GM19035 (cell line): ENCODE measurements around the gene RGL3.
"Not testable (repeated sequence)": the region's sequence is repeated elsewhere in the genome, so short reads cannot be mapped to it uniquely, and the experiment has no call there.

Source experiments
- ATAC-seq: cut with Tn5 transposase; IDR thresholded peaks from one replicate; pipeline ENCODE4 v1.9.1; 2021; ENCODE audit not compliant: unreplicated experiment

Gene RGL3

DNA sequence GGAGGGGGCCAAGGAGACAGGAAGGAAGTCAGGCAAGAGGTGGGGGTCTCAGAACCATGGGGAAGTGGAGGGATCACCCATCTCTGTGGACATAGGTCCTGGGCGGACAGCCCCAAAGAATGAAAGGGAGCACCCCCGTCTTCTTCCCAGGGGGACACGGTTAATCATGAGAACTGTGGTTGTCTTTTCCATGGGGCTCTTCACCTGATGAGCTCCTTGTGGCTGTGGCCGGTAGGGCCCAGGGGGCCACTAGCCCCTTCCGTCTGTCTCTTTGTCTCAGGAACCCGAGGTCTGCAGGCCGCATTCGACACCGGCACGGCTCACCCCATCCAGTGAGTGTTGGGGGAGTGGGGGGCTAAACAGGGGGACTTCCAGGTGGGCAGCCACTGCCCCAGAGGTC lies 55.2 kb downstream of the RGL3 start:
- ATAC-seq = no peak

DNA sequence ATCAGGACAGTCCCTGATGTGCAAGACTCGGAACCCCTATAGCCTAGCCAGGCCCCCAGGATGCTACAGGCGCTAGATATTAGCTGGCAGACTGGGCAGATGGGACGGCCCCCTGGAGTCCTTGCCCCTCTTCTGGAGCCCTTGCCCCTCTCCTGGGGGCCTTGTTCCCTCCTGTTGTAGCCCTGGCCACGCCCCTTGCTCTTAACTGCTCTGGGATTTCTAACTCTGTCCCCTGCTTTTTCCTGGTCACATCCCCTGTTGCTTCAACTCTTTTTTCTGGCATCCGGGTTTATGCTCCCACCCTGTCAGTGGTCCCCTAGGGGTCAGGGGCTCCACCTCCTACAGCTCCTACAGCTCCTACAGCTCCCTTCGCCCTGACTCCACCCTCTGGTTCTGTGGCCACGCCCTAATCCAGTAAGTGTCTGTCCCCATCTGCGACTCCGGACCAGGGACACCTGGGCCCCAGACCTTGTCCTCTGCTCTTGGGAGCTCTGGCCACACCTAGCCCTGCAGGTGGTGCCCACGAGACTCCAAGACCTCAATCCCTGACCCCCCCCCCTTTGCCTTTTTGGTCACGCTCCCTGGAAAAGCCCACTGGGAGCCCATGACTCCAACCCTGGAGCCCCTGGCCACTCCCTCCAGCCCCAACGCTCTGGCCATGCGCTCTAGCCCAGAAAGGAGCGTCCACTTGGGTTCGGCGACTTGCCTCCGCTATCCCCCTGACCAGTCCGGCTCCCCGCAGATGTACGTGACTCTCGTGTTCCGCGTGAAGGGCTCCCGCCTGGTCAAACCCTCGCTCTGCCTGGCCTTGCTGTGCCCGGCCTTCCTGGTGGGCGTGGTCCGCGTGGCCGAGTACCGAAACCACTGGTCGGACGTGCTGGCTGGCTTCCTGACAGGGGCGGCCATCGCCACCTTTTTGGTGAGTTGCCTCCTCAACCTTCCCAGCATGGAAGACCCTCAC lies 57.1 kb downstream of the RGL3 start:
- ATAC-seq = no peak

- ATAC-seq = no peak
These were observed 57.9 kb downstream of the RGL3 start for GRCh38 chr19:11361037-11361770.

DNA sequence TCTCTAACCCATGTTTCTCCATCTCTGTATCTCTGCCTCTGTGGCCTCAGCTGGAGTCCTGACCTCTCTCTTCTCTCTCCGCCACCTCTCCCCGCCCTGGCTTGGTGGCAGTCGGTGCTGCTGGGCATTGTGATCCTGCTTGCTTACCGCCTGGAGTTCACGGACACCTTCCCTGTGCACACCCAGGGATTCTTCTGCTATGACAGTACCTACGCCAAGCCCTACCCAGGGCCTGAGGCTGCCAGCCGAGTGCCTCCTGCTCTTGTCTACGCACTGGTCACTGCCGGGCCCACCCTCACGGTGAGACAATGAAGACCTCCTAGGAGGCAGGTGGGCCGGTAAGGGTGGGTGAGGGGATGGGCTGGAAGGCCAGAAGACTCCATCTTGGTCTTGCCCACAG lies 59.7 kb downstream of the RGL3 start:
- ATAC-seq = no peak

- no peak for ATAC-seq
These were observed 62.2 kb downstream of the RGL3 start for GRCh38 chr19:11356676-11357550.

DNA sequence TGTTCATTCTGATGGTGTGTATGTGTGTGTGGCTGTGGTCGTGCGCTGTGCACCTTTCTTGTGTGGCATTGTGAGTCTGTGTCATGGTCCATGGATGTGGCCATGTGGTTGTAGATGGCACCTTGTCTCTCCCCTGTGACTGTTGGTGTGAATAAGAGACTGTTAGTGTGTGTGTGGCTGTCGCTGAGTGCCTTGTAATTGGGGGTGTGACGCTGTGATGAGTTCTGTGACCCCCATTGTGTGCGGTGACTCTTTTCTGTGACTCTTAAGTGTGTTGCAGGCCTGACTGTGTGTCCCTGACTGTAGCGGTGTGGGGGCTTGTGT lies 63.1 kb downstream of the RGL3 start:
- no peak for ATAC-seq

DNA sequence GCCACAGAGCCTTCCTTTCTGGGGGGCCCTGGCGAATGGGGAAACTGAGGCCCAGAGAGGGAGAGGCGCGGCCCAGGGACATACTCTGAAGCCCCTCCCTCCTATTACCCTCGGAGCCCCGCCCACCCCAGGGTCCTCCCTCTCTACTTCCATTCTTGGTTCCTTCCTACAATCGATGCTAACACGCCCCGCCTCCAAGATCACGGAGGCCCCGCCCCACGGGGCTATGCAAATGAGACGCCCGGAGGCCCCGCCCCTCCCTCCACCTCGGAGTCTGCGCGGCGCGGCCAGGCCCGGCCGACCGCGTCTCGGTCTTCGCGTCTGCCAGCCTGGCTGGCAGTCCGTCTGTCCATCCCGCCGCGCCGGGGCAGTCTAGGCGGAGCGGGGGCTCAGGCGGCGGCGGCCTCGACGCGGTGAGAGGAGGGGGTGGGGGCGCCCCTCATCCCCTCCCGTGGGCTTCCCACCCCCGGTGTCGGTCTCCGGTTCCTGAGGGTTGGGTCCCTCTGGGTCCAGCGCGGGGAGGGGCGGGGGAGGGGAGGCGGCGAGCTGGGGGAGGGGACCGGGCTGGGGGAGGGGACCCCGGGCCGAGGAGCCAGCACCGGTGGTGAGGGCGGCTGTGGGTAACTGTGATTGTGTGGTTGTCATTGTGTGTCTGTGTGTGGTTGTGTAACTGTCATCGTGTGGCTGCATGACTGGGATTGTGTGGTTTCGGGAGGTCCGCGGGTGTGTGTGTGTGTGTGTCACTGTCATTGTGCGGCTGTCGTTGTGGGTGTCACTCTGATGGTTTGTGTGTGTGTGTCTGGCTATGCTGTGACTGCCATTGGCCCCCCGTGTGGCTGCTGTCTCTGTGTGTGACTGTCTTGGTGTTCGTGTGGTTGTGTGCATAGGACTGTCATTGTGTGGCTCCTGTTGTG lies 63.7 kb downstream of the RGL3 start, which contains the start of gene PLPPR2:
Gene PLPPR2, plus strand, starts transcription at position 273 of the 914 bp plus-strand sequence. CDS start 2,242 bp downstream, outside the sequence.
- ATAC-seq = no peak

DNA sequence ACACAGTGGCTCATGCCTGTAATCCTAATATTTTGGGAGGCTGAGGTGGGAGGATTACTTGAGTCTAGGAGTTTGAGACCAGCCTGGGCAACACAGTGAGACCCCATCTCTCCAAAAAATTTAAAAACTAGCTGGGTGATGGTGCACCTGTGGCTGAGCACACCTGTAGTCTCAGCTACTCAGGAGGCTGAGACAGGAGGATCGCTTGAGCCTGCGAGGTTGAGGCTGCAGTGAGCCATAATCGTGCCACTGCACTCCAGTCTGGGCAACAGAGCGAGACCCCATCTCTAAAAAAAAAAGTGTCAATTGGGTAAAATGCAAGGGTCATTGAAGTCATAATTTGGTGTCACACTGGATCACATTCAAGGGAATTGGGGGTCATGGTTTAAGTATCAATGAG lies 65.0 kb downstream of the RGL3 start:
- not testable (repeated sequence) for ATAC-seq

- no peak for ATAC-seq
These were observed 69.9 kb downstream of the RGL3 start for GRCh38 chr19:11349171-11349570.

DNA sequence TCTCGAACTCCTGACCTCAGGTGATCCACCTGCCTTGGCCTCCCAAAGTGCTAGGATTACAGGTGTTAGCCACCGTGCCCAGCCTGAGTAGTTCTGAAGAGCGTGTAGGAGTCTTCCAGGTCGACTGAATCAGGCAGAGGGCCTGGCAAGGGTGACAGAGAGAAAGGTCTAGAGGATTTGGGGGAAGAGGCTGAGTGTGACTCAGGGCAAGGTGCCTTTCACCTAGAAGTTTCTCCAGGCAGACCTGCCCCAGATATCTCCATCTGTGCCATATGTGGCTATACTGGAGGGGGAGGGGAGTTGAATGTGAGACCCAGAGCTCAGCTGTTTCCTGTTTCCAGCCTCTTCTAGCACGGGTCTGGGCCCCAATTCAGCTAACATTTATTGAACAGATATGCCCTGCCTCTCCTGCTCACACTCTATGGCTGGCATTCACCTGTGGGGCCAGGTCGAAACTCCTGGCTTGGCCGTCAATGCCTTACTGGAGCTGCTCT lies 71.5 kb downstream of the RGL3 start:
- ATAC-seq = no peak

GRCh38 chr19:11346104-11346940 lies 72.8 kb downstream of the RGL3 start, which contains the start of the genes CCDC159 and TMEM205:
Gene CCDC159, plus strand, starts transcription at chr19:11346519. Its CDS starts 88 bp downstream, at chr19:11346607.
Gene TMEM205, minus strand, starts transcription at chr19:11346268. Its CDS starts 649 bp downstream, at chr19:11345619.
- peak; percentile 89 for ATAC-seq

- ATAC-seq = no peak
These were observed 73.9 kb downstream of the RGL3 start for GRCh38 chr19:11345122-11345803.
